Measurements from ENCODE around the gene MEG3. TPM values are rescaled to one million over a fixed set of nuclear protein-coding genes. Genes with fewer than 3 reads are reported as not detected.

MEG3 gene
- total RNA-seq, 2 donors from 2014 or later: 0.21 TPM; not detected in 1

DNA sequence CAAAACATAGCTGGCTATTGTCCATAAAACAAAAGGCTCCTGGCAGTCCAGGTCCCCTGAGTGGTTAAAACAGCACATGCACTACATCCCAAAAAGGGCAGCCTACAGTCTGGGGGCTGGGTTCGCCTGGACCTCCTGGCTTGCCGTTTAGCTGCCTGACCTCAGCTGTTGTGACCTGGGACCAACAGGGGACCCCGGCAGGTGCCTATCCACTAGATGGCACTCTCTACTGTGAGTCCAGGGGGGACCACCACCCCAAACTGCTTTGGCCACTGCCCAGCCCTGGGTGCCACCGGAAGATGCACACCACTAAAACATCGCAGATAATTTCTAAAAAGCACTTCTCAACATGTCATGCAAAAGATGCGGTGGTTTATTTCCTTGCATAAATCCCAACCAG is 80.5 kb downstream of the MEG3 start:
- DNase-seq: no peak
- no peak for ATAC-seq
- no peaks in the 10 kb centered on the region for H3K9me3 ChIP-seq (ENCODE audit: control insufficient read depth, low read length, poor library complexity, severe bottlenecking)
- Mint-ChIP-seq H3K4me3 (no peak overlapping the region), H3K27me3 (peaks cover 50% of the 10 kb centered on the region), H3K4me1 (peaks cover 4% of the 10 kb centered on the region), H3K27ac (no peak overlapping the region), H3K36me3 (ENCODE audit: low read depth) (peaks cover 3% of the 10 kb centered on the region)

DNA sequence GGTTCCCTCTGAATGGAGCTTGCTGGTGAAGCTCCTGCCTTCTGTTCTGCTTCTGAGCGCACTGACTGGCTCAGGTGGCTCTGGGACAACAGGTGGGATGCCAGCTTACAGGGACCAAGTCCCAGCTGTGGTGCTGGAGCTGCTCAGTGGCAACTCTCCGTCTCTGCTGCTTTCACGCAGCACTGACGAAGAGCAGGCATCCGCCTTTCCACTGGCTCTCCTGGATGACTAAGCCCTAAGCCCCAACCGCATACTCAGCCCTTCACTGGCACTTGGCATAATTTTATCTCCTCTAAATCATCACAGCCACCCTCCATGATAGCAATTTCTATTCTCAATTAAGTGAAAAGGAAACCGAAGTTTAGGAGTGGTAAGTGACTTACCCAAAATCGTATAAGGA is 81.3 kb downstream of the MEG3 start:
- ATAC-seq (no peak), DNase-seq (no peak)
- Mint-ChIP-seq H3K4me1 (peaks cover 3% of the 10 kb centered on the region), H3K27me3 (peaks cover 44% of the 10 kb centered on the region), H3K4me3 (no peak overlapping the region), H3K36me3 (ENCODE audit: low read depth) (peaks cover under 1% of the 10 kb centered on the region), H3K27ac (no peak overlapping the region)
- H3K9me3 ChIP-seq (ENCODE audit: control insufficient read depth, low read length, poor library complexity, severe bottlenecking): no peaks in the 10 kb centered on the region

DNA sequence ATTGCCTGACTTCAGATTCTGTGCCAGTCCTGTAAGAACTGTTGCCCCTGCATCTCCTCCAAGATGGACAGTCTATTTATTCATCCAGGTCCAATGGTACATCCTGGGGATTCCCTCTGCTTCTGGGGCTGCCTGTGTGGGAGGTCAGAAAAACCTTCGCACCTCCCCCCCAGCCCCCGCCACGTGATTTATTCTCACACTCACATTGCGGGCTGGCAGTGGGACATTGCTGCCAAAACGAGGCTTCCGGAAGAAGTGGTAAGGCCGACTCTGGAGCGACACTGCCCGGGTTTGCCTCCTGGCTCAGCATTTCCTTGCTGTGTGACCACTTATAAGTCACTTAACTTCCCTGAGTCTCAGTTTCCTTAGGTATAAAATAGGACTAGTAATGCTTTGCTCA is 83.5 kb downstream of the MEG3 start:
- Mint-ChIP-seq H3K36me3 (ENCODE audit: low read depth) (no peaks in the 10 kb centered on the region), H3K27me3 (peaks cover 46% of the 10 kb centered on the region), H3K4me3 (no peak overlapping the region), H3K27ac (no peak overlapping the region), H3K4me1 (peaks cover 3% of the 10 kb centered on the region)
- H3K9me3 ChIP-seq (ENCODE audit: control insufficient read depth, low read length, poor library complexity, severe bottlenecking): no peaks in the 10 kb centered on the region
- no peak for ATAC-seq
- no peak for DNase-seq

Other genes starting within 250 kb of the MEG3 start
- gene BEGAIN, start 238.7 kb upstream of the MEG3 start, total RNA-seq: 1 to 10 TPM in 1 of 2 donors, under 1 TPM in 1; 0.50 to 4.5 TPM
- under 1 TPM in 1 of 2 donors, not detected in 1; 0.91 TPM for gene DLK1, start 99.2 kb upstream of the MEG3 start, total RNA-seq
- not detected for gene RTL1, start 77.6 kb downstream of the MEG3 start, total RNA-seq